GM12875 (cell line): ENCODE measurements around the gene GAS7.

Source experiments
- H3K4me3 ChIP-seq: one replicate; pipeline ENCODE4 v1.5.1; 2011; ENCODE audit warnings: low read depth, low read length, control low read depth
- CTCF ChIP-seq: IDR thresholded peaks from 2 replicates; pipeline ENCODE4 v1.5.1; 2011; ENCODE audit warnings: low read depth, mild to moderate bottlenecking, control low read depth, inconsistent platforms, low read length, moderate library complexity, borderline replicate concordance; ENCODE audit not compliant: insufficient read depth

GAS7 gene

GRCh38 chr17:10233161-10233560, 34.8 kb upstream of the GAS7 start:
- TF ChIP-seq CTCF: no peak
- H3K4me3 ChIP-seq: no peak overlapping the region

- no peak overlapping the region for H3K4me3 ChIP-seq
- TF ChIP-seq CTCF: no peak
Measured at GRCh38 chr17:10229181-10229580, 30.8 kb upstream of the GAS7 start.

GRCh38 chr17:10226930-10227695, 28.7 kb upstream of the GAS7 start:
- peak; percentile 94 for TF ChIP-seq CTCF
- no peak overlapping the region for H3K4me3 ChIP-seq

GRCh38 chr17:10224582-10225195, 26.3 kb upstream of the GAS7 start:
- no peak overlapping the region for H3K4me3 ChIP-seq
- TF ChIP-seq CTCF: no peak

- TF ChIP-seq CTCF: no peak
- H3K4me3 ChIP-seq: no peak overlapping the region
Measured at GRCh38 chr17:10219193-10219592, 20.8 kb upstream of the GAS7 start.

GRCh38 chr17:10217916-10218315, 19.5 kb upstream of the GAS7 start:
- H3K4me3 ChIP-seq: no peak overlapping the region
- no peak for TF ChIP-seq CTCF
